Measurements from ENCODE around the gene TFPT. TPM values are rescaled to one million over a fixed set of nuclear protein-coding genes. Genes with fewer than 3 reads are reported as not detected.

The TFPT gene
- total RNA-seq, 1 donor from 2014 or later = 31.1 TPM

GRCh38 chr19:54073829-54074228 is 41.6 kb downstream of the TFPT start:
- H3K4me3 Mint-ChIP-seq = no peak overlapping the region

GRCh38 chr19:54069470-54069869 is 46.0 kb downstream of the TFPT start:
- Mint-ChIP-seq H3K27ac (no peak overlapping the region), H3K4me3 (no peak overlapping the region), H3K9me3 (no peaks in the 10 kb centered on the region), H3K27me3 (ENCODE audit: insufficient read depth) (no peaks in the 10 kb centered on the region), H3K4me1 (ENCODE audit: low read depth) (no peaks in the 10 kb centered on the region), H3K36me3 (ENCODE audit: low read depth) (no peaks in the 10 kb centered on the region)
- DNase-seq (ENCODE audit: low spot score) = no peak
- intact Hi-C loops (cut with micrococcal nuclease) = no loop called here

More at GRCh38 chr19:54073829-54074228, 41.6 kb downstream of the TFPT start:
- Mint-ChIP-seq H3K9me3 (no peaks in the 10 kb centered on the region), H3K27me3 (ENCODE audit: insufficient read depth) (no peaks in the 10 kb centered on the region), H3K27ac (no peak overlapping the region), H3K4me1 (ENCODE audit: low read depth) (no peaks in the 10 kb centered on the region), H3K36me3 (ENCODE audit: low read depth) (no peaks in the 10 kb centered on the region)
- no peak for DNase-seq (ENCODE audit: low spot score)
- intact Hi-C loops (cut with micrococcal nuclease) = no loop called here

GRCh38 chr19:54063350-54064116 is 51.9 kb downstream of the TFPT start, which contains the start of gene VSTM1:
VSTM1 (minus strand) TSS chr19:54063897; CDS start chr19:54063777, 120 bp downstream.
- Mint-ChIP-seq H3K27ac (no peak within 1 kb of the TSS), H3K27me3 (ENCODE audit: insufficient read depth) (peaks cover 5% of the 10 kb centered on the region), H3K4me3 (no peak within 1 kb of the TSS), H3K4me1 (ENCODE audit: low read depth) (no peaks in the 10 kb centered on the region), H3K36me3 (ENCODE audit: low read depth) (no peaks in the 10 kb centered on the region), H3K9me3 (no peaks in the 10 kb centered on the region)
- DNase-seq (ENCODE audit: low spot score) = no peak
- intact Hi-C loops (cut with micrococcal nuclease) = no loop called here

GRCh38 chr19:54062643-54063042 is 52.8 kb downstream of the TFPT start:
- intact Hi-C loops (cut with micrococcal nuclease) = no loop called here

More at GRCh38 chr19:54062643-54063042, 52.8 kb downstream of the TFPT start:
- Mint-ChIP-seq H3K27ac (no peak overlapping the region), H3K9me3 (no peaks in the 10 kb centered on the region), H3K27me3 (ENCODE audit: insufficient read depth) (peaks cover 5% of the 10 kb centered on the region), H3K4me1 (ENCODE audit: low read depth) (no peaks in the 10 kb centered on the region), H3K36me3 (ENCODE audit: low read depth) (no peaks in the 10 kb centered on the region), H3K4me3 (no peak overlapping the region)
- DNase-seq (ENCODE audit: low spot score) = no peak

Other genes starting within 250 kb of the TFPT start
- gene MYADM, start 247.8 kb downstream of the TFPT start, total RNA-seq = 58.8 and 63.1 TPM in 2 replicates
- not detected in 2 replicates for gene PRKCG, start 233.5 kb downstream of the TFPT start, total RNA-seq
- not detected in 2 replicates for gene CACNG7, start 206.4 kb downstream of the TFPT start, total RNA-seq
- not detected in 2 replicates for gene CACNG8, start 152.7 kb downstream of the TFPT start, total RNA-seq
- not detected in 2 replicates for gene CACNG6, start 124.0 kb downstream of the TFPT start, total RNA-seq
- gene VSTM1, start 51.8 kb downstream of the TFPT start, total RNA-seq = not detected in 2 replicates
- not detected in 2 replicates for gene TARM1, start 34.3 kb downstream of the TFPT start, total RNA-seq
- gene OSCAR, start 14.9 kb downstream of the TFPT start, total RNA-seq = 0.27 TPM in 1 of 2 replicates, not detected in the other
- 110 and 125 TPM in 2 replicates for gene NDUFA3, start 12.8 kb downstream of the TFPT start, total RNA-seq
- 110 and 118 TPM in 2 replicates for gene PRPF31, start 97 bp upstream of the TFPT start, total RNA-seq
- gene CNOT3, start 22.1 kb upstream of the TFPT start, total RNA-seq = 70.0 and 73.2 TPM in 2 replicates
- gene LENG1, start 44.1 kb upstream of the TFPT start, total RNA-seq = 5.8 and 6.6 TPM in 2 replicates
- 0.73 and 0.83 TPM in 2 replicates for gene TMC4, start 57.5 kb upstream of the TFPT start, total RNA-seq
- gene MBOAT7, start 73.9 kb upstream of the TFPT start, total RNA-seq = 255 and 263 TPM in 2 replicates
- 20.1 and 20.9 TPM in 2 replicates for gene TSEN34, start 75.7 kb upstream of the TFPT start, total RNA-seq
- gene RPS9, start 85.2 kb upstream of the TFPT start, total RNA-seq = 1,475 and 1,511 TPM in 2 replicates
- 0.67 and 0.78 TPM in 2 replicates for gene LILRB3, start 107.3 kb upstream of the TFPT start, total RNA-seq
- gene LILRA6, start 127.1 kb upstream of the TFPT start, total RNA-seq = 0.27 and 0.36 TPM in 2 replicates
- not detected in 2 replicates for gene LILRB5, start 141.6 kb upstream of the TFPT start, total RNA-seq
- gene LILRB2, start 165.5 kb upstream of the TFPT start, total RNA-seq = not detected in 2 replicates
- not detected in 2 replicates for gene LILRA5, start 197.5 kb upstream of the TFPT start, total RNA-seq
- not detected in 2 replicates for gene LILRA4, start 223.5 kb upstream of the TFPT start, total RNA-seq
- gene LAIR1, start 249.3 kb upstream of the TFPT start, total RNA-seq = 9.2 and 9.4 TPM in 2 replicates

Measured in activated T-helper 1 cell treated with anti-CD3 and anti-CD28 coated beads, Interleukin-12 subunit alpha, Interleukin-12 subunit beta, Interleukin-2, Interleukin-4 antibody, amounts not matched to agents 30 ng/mL and 10 ng/mL and 1 ng/mL, durations not matched to agents 14 hours and 24 hours and 36 hours (primary cell).